ENCODE results near the gene ZNF580.

ZNF580 gene

DNA sequence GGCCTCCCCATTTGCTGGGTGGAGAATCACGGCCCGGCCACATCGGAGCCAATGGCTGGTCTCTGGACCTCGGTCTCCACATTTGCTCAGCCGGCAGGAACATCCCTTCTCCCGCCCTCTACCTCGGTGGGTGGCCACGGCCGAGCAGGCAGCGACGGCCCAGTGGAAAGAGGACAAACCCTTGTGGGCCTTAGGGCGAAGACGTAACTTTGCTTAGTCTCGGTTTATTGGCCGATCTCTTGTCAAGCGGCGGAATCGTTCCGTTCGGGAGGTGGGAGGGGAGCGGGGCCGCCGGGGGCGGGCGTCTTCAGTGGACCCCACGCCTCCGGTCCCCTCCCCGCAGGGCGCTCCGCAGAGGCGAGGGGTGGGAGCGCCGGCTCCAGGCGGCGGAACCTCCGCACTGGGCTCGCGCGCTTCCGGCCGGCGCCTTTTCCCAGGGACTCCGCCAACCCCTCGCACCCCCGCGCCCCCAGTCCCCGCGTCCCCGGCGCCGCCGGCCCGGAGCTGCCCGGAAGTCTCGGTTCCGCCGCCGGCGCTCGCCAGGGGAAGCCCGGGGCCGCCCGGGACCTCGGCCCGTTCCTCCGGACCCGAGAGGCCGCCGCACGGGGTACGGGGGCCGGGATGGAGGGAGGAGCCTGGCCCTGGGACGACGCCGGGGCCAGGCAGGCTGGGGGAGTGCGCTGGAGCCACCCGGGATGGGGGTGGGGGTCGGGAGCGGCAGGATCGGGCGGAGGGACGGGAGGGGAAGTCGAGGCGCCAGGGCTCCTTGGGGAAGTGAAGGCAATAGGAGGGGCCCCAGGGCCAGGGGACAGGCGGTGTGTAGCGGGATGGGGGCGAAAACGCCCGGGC, at the start of gene ZNF580:
ZNF580 (plus strand) TSS at position 426 of the 849 bp plus-strand sequence. CDS start 1,507 bp downstream, outside the sequence.
- DNase-seq (ENCODE audit: low read depth, low spot score): peak; percentile 68

DNA sequence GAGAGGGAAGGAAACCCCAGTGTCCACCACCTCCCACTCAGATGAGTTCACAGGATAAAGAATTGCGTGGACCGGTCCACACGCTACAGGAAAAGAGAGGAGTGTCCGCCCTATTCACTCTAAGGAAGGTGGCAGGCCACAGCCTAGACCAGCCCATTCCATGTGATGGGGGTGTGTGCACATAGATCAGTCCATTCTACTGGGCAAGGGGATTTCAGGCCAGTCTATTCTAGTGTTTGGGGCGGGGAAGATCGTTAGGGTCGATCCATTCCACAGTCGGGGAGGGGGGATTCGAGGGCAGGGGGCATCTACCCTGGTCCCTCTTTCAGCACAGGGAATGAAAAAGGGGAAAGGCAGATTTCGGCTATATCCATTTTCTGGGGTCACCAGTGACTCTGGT, 49.2 kb upstream of the ZNF580 start:
- DNase-seq (ENCODE audit: low read depth, low spot score): no peak

DNA sequence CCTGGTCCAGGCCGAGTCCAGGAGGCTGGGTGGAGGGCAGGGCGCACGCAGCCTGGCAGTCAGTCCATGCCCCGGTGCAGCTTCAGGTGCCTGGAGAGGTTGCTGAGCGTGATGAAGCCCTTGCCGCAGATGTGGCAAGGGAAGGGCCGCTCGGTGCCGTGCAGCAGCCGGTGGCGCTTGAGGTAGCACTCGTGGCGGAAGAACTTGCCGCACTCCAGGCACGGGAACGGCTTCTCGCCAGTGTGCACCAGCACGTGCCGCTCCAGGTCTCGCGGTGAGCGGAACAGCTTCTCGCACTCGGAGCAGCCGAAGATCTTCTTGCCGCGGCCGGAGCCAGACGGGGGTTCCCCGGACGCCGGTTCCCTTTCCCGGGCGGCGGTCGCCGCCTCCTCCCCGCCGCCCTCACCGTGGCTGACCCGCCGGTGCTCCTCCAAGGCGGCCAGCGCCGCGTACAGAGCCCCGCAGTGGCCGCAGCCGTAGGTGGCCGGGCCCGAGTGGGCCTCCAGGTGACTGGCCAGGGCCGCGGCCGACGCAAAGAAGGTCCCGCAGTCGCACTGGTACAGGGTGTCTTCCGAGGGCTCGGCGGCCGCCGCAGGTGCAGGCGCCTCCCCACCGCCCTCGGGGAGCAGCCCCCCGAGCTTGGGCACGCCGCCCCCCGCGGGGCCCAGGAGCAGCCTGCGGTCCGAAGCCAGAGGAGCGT, 48.3 kb upstream of the ZNF580 start:
- no peak for DNase-seq (ENCODE audit: low read depth, low spot score)

GRCh38 chr19:55593096-55593772, 47.6 kb upstream of the ZNF580 start:
- DNase-seq (ENCODE audit: low read depth, low spot score): no peak

GRCh38 chr19:55594996-55595545, 45.7 kb upstream of the ZNF580 start:
- DNase-seq (ENCODE audit: low read depth, low spot score): no peak

DNA sequence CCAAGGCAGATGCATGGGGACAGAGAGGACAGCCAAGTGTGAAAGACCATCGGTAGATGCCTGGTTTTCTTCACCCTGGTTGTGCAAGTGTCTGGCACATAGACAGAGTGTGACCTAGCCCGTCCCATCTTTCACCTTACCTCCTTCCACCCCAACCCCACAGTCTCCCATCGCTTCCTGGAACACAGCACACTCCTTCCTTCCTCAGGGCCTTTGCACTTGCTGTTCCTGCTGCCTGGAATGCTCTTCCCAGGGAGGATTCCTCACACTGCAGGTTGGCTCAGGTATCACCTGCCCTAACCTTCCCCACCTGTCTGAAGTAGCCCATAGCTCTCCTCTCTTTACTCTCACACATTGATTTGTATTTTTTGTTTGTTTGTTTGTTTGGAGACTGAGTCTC, 44.5 kb upstream of the ZNF580 start:
- DNase-seq (ENCODE audit: low read depth, low spot score): no peak

GRCh38 chr19:55597501-55597921, 43.3 kb upstream of the ZNF580 start:
- DNase-seq (ENCODE audit: low read depth, low spot score): no peak

DNA sequence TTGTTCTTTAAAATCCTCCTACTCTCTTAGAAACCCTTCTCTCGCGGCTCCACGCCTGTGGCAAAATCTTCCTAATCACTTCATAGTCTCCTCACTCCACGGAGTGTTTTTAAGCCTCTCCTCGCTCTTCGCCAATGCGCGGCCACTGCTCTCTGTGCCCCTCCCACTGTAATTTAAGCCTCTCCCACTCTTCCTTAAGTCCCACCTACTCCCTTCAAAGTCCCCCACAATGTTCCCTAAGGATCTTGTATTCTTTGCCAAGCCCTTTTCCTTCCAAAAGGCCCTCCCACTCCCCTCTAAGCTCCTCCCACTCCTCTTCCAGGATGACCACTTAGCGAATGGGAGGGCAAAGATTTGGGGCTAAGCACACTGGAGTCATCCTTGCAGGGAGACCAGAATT, 42.8 kb upstream of the ZNF580 start:
- no peak for DNase-seq (ENCODE audit: low read depth, low spot score)

DNA sequence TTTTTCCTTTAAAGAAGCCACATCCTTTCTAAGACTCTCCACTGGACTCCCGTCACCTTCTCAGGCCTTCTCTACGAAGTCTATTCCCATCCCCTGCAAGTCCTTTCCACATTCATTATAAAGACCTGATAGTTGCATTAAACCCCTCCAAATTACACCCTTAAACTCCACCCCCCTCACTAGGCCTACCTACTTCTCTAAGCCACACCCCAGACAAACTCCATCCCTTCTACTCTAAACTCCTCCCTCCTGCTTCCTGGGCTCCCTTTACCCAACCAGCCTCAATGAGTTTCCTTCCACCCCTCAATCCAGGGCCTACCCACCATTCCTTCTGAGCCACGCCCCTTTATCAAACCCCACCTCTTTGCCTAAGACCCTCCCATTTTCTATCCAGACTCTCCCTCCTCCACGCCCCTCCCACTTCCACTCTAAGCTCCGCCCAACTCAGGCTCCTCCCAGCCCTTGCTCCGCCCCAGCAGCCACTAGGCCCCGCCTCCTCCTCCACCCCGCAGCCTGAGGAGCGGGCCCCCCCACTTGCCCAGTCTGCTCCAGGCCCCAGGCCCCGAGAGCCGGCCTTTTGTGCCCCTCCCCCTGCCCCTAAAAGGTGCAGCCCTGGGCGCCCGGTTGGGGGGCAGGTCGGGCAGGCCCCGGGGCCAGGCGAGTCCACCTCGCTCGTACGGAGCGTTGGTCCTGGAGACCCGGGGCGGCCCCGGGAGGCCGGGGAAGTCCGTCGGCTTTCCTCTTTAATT, 41.9 kb upstream of the ZNF580 start:
- peak; percentile 92 for DNase-seq (ENCODE audit: low read depth, low spot score)

DNA sequence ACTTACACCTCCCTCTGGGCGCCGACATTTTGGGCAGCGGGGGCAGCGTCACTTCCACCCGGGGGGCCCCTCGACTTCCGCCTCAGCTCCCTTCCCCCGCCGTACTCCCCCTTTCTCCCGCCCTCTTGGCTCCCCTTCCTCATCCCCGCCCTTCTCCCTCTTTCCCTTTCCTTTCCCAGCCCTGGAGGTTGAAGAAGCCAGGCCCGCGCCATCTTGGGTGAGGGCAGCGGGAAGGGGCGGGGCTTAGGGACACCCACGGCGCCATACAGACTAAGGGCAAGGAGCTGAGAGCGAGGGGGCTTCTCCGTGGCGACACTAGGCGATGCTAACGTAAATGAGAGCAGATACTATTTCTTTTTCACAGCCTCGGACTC, 41.3 kb upstream of the ZNF580 start, which contains the start of gene FIZ1:
FIZ1 (minus strand) TSS at position 50 of the 374 bp plus-strand sequence. CDS start 1,652 bp downstream, outside the sequence.
- DNase-seq (ENCODE audit: low read depth, low spot score): peak; percentile 98

- DNase-seq (ENCODE audit: low read depth, low spot score): no peak
Observed at GRCh38 chr19:55599842-55600661, 40.8 kb upstream of the ZNF580 start, which contains the start of gene ZNF524. Gene ZNF524, plus strand, starts transcription at chr19:55600288. Its CDS starts 1,825 bp downstream, at chr19:55602113.

- DNase-seq (ENCODE audit: low read depth, low spot score): no peak
Observed at GRCh38 chr19:55600662-55601028, 40.2 kb upstream of the ZNF580 start.

- no peak for DNase-seq (ENCODE audit: low read depth, low spot score)
Observed at GRCh38 chr19:55601084-55601483, 39.7 kb upstream of the ZNF580 start.

GRCh38 chr19:55602104-55603001, 38.4 kb upstream of the ZNF580 start:
- DNase-seq (ENCODE audit: low read depth, low spot score): no peak

- DNase-seq (ENCODE audit: low read depth, low spot score): no peak
Observed at GRCh38 chr19:55603115-55603514, 37.7 kb upstream of the ZNF580 start.

- DNase-seq (ENCODE audit: low read depth, low spot score): no peak
Observed at GRCh38 chr19:55603581-55604292, 37.1 kb upstream of the ZNF580 start.

DNA sequence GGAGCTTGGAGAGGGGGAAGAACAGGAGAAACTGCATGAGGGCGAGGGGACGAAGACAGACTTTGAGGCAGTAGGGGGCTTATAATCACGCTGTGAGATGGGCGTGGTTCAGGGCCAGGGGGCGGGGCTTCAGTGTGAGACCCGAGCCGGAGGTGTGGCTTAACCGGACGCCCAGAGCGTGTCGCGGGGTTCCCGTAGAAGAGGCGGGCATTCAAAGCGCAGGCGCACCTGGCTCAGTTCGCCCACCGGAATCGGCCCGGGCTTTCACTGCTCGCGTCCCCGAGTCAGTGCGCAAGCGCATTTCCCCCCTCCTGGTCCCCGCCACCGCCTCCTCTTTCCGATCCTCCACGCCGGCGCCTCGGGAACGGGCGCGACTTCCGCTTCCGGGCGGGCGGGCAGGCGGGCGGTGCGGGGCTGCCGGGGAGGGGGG, 35.6 kb upstream of the ZNF580 start:
- DNase-seq (ENCODE audit: low read depth, low spot score): peak; percentile 96

- peak; percentile 50 for DNase-seq (ENCODE audit: low read depth, low spot score)
Observed at GRCh38 chr19:55605637-55606470, 34.9 kb upstream of the ZNF580 start, which contains the start of gene ZNF865. Gene ZNF865, plus strand, starts transcription at chr19:55605647. Its CDS starts 7,972 bp downstream, at chr19:55613619.

All from brain pericyte (primary cell).